HG03558 (cell line): ENCODE measurements around the gene KIF26B.

Source experiments
- ATAC-seq: cut with Tn5 transposase; IDR thresholded peaks from one replicate; pipeline ENCODE4 v1.9.1; 2021; ENCODE audit warnings: moderate number of reproducible peaks; ENCODE audit not compliant: unreplicated experiment; ENCODE audit errors: extremely low read depth

Gene KIF26B

GRCh38 chr1:245205396-245205795 lies 50.6 kb downstream of the KIF26B start:
- no peak for ATAC-seq

GRCh38 chr1:245205864-245206263 lies 51.1 kb downstream of the KIF26B start:
- no peak for ATAC-seq

- no peak for ATAC-seq
Observed at GRCh38 chr1:245207056-245207638, 52.4 kb downstream of the KIF26B start.

GRCh38 chr1:245207801-245208200 lies 53.0 kb downstream of the KIF26B start:
- no peak for ATAC-seq

GRCh38 chr1:245209658-245210435 lies 55.1 kb downstream of the KIF26B start:
- ATAC-seq: no peak

GRCh38 chr1:245211035-245211749 lies 56.4 kb downstream of the KIF26B start:
- ATAC-seq: no peak

GRCh38 chr1:245211761-245212160 lies 57.0 kb downstream of the KIF26B start:
- ATAC-seq: no peak

GRCh38 chr1:245212221-245212710 lies 57.5 kb downstream of the KIF26B start:
- ATAC-seq: no peak

GRCh38 chr1:245213066-245213831 lies 58.5 kb downstream of the KIF26B start:
- ATAC-seq: no peak

- ATAC-seq: no peak
Observed at GRCh38 chr1:245215071-245215470, 60.3 kb downstream of the KIF26B start.

GRCh38 chr1:245216366-245217115 lies 61.8 kb downstream of the KIF26B start:
- no peak for ATAC-seq

GRCh38 chr1:245217853-245218608 lies 63.2 kb downstream of the KIF26B start:
- no peak for ATAC-seq

- no peak for ATAC-seq
Observed at GRCh38 chr1:245220381-245220985, 65.7 kb downstream of the KIF26B start.

GRCh38 chr1:245221805-245222204 lies 67.0 kb downstream of the KIF26B start:
- no peak for ATAC-seq

GRCh38 chr1:245222931-245223595 lies 68.3 kb downstream of the KIF26B start:
- ATAC-seq: no peak

- no peak for ATAC-seq
Observed at GRCh38 chr1:245225322-245226202, 70.8 kb downstream of the KIF26B start.

- ATAC-seq: no peak
Observed at GRCh38 chr1:245226203-245226499, 71.4 kb downstream of the KIF26B start.
